Activated T-helper 1 cell treated with anti-CD3 and anti-CD28 coated beads, Interleukin-2, amount 50 U/mL, for 16 hours (primary cell): ENCODE data around the gene EBLN1.

Source experiments
- DNase-seq, 2 donors: peaks; one replicate each; pipeline ENCODE4 v3.0.0-alpha.2; 2020; ENCODE audit warnings: low read depth in 1 of 2, low spot score in 1 of 2

Gene EBLN1

DNA sequence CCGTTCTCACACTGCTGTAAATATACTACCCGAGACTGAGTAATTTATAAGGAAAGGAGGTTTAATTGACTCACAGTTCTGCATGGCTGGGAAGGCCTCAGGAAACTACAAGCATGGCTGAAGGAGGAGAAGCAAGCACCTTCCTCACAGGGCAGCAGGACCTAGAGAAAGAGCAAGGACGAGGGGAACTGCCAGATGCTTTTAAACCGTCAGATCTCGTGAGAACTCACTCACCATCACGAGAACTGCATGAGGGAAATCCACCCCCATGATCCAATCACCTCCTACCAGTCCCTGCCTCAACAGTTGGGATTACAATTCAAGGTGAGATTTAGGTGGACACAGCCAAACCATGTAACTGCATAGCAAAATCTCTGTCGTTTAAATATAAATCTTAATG, at the start of gene EBLN1:
Gene EBLN1 (minus strand): TSS at position 174 of the 400 bp plus-strand sequence. CDS start 8,032 bp downstream, outside the sequence.
- no peak for DNase-seq

DNA sequence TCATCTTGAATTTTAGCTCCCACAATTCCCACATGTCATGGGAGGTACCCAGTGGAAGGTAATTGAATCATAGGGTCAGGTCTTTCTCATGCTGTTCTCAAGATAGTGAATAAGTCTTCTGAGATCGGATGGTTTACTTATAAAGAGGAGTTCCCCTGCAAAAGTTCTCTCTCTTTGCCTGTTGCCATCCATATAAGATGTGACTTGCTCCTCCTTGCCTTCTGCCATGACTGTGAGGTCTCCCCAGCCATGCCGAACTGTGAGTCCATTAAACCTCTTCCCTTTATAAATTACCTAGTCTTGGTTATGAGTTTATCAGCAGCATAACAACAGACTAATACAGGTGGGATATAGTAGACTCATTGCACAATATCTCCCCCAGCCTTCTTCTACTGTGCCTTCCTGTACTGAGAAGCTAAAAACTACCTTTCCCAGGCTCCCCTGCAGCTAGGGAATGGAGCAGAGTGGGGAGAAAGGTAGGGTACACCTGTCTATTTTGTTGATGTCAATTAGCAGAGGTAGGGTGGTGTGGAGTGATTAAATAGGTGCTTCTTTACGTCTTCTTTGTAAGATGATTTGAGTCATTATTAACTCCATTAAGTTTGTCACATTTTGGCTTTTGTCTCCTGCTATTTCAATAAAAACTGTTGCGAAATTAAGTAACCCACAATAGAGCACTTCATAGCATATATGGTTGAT, 48.2 kb upstream of the EBLN1 start:
- no peak for DNase-seq

DNA sequence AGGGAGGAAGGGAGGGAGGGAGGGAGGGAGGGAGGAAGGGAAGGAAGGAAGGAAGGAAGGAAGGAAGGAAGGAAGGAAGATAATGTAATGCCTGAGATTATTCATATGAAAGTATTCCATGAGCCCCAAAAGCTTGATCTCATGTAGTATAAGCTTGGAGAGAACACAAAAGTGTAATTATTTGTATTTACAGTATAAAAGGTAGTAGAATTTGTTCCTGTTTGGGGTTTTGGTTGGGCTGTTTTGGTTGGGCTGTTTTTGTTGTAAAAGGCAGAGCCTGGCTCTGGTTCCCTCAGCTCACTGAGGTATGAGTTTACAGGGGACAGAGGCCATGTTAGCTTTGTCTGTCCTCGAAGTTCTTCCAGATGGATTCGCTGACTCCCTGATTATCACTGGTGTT, 45.3 kb upstream of the EBLN1 start:
- no peak for DNase-seq

DNA sequence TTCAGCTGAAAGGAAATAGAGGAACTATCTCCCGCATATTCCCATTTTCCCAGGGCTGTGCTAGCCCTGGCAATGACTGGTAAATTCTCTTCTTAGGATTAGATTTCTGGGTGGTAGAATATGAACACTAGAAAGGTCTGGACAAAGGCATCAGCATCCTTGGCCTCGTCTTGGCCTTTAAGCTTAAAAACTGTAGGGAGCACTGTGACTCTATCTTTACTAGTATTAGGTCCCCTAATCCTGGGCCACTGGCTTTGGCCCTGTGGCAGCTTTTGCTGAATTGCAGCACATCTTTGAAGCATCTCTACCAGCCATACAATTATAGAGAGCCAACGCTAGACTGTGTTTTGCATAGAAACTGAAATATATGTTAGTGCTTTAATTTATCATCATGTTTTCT, 41.5 kb upstream of the EBLN1 start:
- DNase-seq = no peak

DNA sequence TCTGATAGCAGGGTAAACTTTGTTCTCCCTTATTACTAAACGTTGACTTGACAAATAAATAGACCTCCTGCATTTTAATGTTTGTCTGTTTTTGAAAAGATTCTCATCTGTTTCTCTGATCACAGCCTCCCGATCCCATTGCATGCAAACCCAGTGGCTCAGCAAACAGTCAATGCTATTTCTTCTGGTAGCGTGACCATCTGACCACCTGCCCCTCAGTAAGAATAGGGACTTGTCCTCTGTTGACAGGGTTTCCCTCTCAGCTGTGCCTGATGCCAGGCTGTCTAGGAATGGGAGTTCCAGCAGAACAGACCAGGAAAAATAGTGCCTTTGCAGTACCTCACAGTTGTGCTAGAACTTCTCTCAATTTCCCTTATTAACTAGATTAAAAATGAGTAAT, 40.7 kb upstream of the EBLN1 start:
- DNase-seq = no peak

DNA sequence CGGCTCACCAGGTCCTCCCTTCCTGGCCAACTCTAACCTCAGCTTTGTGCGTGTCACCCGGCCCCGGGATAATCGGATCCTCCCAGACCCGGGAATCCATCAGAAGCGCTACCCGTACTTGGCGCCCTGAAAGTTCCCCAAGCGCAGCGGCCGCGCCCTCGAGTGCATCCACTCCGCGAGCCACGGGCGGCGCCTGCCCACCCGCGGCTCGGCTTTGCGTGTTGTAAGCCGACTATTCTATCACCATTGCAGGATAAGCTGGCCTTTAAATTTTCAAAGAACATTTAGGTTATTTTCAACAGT, 35.7 kb upstream of the EBLN1 start:
- DNase-seq = peak; percentile 26 to 32

DNA sequence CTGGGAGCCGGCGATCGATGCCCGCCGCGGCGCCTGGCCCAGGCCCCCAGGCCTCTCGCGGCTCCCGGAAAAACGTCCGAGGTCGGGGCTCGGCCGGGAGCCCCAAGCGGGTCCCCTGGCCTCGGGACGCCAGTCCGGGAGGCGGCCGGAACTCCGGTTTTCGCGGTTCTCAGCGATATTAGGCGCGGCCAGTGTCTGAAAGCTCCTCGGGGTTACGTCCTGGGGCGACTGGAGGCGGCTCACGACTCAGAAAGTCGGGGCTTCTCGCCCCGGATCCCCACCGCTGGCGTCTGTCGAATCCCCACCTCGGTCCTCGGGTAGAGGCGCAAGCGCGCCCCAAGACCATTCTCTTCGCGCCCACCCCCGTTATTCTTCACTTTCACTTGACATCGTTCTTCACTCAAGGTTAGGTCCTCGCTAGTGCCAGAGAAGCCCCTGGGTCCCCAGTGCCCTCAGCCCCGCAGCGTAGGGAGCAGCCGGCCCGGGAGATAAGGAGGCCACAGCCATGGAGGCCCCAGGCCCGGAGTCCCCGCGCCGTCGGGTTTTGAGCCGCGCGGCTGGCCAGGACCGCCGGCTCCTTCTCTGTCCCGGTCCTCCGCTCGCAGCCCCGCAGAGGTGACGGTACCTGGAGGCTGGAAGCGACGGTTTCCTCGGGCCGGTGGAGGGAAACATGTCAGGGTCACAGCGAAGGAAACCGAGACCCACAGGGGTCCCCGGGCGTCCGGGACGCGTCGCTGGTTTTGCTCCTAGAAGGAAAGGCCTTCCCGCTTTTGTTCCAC, 35.2 kb upstream of the EBLN1 start:
- DNase-seq = peak; percentile 15 to 32

DNA sequence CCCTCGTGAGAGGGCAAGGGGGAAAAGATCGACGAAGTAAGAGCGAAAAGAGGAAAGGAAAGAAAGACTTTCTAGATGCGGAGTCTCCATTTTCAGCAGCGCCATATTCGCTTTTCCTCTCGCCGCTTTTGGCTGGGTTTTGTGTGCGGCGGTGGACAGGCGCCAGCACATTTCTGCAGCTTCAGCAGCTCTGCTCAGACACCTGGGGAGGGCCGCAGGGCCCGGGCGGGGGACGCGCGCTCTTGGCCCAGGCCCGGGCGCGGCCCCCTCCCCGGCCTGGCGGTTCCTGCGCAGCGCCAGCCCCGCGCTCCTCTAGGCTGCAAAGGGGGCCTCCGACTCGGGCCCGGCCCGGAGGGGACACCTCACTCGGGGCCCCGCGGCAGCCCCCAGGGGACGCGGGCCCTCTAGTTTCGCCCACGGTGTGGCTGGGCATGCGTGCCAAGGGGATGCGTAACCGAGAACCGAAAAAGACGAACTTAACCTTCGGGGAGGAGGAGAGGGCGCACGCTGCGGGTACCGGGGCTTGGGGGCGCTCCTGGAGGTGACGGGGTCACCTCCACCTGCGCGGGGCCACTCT, 34.5 kb upstream of the EBLN1 start:
- DNase-seq = peak; percentile 13 to 63

DNA sequence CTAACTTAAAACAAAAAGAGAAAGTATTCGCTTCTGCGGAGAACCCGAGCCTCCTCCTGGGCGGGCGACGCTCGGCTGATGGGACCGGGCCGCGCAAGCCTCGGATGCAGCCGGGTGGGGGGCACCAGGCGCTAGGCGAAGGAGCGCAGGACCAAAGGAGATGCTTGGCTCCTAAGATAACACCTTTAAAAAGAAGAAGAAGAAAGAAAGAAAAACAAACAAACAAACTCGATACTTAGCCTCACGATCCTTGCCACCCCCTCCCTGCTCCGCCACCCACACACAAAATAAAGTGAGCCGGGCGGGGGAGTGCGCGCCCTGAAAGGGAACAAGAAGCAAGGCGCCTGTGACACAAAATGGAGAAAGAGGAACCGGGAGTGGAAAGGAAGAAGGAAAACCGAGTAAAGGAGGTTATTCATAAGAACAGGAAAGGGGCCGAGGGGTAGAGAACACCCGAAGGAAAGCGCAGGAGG, 34.0 kb upstream of the EBLN1 start:
- DNase-seq = peak; percentile 40 to 49

DNA sequence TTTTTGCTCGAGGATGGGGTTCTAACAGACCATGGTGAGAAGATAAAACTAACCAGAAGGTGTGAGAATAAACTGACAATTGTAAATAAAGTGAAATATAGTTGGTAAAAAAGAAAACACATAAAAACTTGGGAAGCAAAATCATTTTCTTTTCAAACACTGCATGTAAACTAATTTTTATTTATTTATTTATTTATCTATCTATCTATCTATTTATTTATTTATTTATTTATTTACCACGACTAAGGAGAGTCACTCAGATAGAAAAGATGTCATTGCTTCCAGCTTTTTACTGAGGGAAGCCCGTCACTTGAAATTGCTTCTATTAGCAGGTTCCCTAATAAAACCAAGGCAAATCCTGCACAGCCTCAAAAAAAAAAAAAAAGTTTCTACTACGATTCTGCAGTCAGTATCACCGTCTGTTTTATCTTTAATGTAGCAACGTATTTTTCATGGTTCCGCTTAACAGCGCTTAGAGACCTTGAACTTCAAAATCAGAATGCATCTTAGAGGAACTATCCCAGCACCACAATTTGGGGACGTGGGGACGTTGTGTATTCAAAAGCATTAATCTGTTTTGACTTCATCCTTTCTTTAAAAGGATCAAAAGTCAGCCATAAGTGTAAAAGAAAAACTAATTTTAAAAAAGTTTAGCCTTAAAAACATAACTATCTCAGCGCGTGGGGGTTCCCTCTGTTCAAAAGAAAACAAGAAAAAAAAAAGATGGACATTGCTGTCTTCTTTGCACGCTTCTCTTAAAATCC, 33.3 kb upstream of the EBLN1 start:
- no peak for DNase-seq

DNA sequence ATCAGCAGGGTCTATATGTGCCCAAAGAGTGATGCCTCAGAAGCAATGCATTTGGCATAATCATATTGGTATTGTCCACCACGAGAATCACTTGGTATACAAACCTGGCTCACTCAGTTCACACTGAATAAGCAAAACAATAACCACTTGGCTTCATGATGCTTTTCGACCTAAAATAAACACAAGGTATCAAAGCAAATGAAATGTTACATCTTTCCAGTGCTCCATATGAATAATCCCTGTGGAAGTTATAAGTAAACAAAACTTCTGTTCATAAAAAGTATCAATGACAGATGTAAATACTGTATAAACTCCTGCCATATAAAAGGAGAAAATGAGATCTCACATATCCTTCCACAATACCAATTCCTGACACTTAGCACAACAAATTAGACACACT, 29.8 kb upstream of the EBLN1 start:
- no peak for DNase-seq

DNA sequence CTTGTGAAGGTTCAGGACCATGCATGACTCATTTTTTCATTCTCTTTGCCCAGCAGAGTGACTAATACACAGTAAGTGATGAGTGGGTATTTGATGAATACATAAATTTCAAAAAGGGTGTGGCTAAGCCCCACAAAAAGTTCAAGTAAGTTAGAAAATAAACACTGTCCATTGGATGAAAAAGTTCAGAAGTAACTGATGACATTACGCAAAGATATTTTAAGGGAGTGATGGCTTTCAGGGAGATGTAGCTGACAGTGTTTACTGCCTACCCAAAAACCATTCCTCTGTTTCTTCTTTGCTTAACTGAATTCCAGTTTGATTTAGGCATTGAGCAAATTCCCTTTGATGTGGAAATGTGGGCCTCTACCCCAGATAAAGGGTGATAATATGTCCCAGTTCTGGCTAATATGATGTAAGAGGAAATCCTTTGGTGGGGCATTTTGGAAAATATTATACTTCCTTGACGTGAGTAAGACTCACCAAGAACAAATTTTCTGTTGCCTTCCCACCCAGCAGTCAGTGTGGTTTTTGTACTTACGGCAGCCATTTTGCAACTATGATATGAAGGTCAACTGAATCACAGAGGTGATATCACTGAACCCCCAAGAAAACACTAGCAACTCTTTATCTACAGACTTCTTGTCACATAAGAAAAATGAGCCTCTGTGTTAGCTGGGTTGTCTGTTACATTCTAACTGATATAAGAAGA, 29.0 kb upstream of the EBLN1 start:
- DNase-seq = peak in 1 of 2 donors; percentile 26

DNA sequence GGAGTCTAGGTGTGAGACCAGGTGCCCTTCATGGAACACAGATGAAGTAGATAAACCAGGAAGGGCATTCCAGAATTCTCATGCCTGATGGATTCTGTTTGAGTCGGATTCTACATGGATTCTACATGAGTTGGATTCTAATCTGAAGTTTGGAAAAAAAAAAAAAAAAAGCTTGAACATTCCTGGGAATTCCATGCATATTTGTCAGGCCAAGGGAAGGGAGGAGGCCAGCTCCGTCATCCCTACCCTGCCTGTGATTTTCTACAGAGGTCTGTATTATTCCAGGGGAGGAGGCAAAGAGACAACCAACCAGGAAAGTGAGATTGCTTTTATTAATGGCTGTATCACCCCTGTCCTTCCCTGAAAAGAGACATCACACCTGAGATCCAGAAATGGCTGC, 27.8 kb upstream of the EBLN1 start:
- DNase-seq = no peak

DNA sequence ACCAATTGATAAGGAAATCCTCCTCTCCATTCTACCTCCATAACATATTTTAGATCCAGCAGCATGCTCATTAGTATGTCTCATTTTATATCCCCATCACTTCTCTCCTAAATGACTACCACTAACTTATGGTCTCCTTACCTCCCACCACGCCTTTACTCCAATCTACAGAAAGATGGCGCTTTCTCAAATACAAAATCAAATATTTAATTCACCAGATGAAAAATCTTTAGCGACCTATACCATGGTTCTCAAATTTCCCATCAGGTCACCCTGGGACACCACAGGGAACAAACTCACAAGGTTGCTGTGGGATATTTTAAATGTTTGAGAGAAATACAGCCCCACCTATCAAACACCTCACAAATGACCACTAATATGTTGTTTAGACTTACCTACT, 27.0 kb upstream of the EBLN1 start:
- no peak for DNase-seq

DNA sequence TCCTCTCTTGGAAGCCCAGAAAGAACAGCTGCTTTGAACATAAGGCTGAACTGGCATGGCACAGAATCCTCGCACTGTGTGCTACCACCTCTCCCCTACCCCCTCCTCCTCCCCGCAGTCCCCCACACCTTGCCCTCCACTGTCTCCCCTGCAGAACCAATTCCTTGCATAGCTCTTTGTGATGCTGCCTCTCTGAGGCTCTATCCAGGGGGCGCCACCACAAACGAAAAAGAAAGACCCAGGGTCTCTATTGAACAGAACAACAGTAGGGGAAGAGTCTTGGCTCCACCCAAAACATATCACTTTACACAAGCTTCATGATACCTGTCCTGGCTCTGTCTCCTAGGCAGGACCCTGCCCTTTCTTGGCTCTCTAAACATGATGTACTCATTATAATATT, 26.2 kb upstream of the EBLN1 start:
- DNase-seq = no peak

DNA sequence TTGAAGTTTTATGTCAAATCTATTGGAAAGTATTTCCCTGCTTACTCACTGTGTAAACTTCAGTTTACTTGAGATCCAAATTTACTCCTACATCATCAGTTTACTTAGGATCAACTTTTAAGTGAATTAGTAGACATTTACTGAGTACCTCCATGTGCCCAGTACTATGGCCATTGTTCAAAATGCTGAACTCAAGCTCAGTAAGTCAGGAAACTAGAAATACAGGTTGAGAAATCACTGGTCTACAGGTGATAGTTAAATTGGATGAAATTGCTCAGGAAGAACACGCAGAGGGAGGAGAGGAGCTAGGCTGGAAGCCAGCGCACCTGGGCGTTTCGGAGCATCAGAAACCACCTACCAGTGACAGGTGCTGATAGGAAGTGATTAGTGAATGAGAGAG, 25.5 kb upstream of the EBLN1 start:
- no peak for DNase-seq

DNA sequence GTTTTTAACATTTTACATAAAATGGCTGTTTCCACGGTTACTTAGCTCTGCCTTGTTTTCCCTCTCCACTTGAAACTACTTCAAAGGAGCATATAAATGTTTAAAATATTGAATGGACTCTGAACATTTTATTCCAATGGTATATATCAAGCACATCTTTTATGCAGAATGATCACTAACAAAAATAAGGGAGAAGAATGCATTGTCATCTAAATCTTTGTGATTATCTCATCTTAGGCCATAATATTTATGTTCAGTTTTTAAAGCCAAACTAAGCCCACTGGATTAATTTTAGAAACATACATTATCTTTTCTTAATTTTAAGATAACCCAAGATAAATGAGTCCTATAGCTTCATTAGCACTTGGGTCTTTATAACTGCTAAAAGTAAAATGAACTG, 13.4 kb upstream of the EBLN1 start:
- no peak for DNase-seq

DNA sequence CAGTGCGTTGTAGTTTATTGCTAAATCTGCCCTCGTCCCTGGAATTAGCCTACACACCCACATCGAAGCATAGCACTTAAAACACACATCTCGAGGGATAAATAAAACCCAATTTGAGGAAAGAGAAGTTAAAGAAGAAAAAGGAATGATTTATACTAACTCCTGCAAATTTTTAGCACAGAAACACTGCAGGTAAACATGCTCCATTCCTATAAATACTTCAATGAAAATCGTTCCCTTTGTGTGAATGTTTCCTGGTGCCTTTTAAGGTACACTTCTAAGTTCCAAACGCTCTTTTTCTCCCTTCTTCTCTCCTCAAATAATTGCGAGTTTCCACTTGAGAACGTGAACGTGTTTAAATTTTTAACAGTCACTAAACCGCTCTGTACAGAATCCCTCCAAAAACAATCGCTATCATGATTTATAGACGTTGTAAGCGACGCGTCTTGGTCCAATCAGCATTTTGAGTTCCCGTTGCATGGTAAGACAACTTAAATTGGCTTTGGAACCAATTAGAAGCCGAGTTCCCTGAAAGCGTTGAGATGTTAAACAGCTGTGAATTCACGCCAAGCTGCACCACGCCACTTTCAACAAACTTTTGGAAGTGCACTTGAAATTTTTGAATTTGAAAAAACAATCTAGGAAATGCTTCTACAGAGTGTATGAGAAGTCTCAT, 12.5 kb upstream of the EBLN1 start:
- no peak for DNase-seq

DNA sequence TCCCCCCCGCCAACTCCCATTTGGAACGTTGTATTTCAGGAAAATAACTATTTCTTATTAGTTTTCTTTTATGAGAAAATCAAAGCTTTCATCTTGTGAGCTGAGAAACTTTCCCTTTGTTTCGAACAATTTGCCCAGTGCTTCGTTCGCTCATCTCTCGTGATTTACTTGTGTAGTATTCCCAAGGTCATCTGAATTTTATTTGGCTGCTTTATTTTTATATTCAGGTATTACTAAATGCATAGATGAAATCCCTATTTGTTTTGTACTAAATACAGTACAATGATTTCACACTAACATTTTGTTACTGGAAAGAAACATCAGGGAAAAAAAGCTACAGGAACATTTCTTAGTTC, 12.0 kb upstream of the EBLN1 start:
- no peak for DNase-seq

DNA sequence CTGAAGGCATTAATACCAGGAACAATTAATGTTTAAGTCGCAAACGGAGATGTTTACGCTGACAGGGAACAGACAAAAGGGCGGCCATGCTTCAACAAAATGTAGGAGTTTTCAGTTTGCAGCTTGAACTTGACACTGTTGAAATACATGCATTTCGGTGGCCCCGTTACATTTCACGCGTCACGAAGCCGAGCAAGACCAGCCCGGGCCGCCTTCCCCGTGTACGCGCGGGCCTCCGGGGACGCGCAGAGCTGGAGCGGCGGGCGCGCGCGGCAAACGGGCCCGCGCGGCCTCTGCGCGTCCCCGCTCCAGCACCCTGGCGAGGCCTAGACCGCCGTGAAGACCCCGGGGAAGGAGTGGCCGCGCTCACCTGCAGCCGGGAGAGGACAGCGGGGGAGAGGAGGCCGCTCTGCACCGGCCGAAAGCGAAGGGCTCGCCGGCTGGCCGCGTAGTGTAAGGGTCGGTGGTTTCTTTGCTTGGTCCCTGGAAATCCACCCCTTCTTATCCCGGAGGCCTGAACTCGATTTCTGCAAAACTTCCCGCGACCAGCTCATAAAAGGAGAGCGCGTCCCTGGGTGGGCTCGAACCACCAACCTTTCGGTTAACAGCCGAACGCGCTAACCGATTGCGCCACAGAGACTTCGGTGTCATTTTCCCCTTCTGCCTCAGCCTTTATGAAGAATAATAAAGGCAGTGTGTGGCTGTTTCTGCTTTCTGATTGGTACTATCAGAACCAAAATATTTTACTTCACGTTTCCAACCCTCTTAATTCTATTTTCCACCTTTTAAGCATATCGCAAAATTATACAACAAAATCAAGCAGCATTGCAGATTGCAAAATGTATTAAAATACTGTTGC, 11.4 kb upstream of the EBLN1 start:
- DNase-seq = peak; percentile 68 to 74
